ENCODE data around the gene MRPS18A.

MRPS18A gene

GRCh38 chr6:43678341-43678740, 9.2 kb downstream of the MRPS18A start:
- Histone ChIP-seq H4K8ac (ENCODE audit: low read depth, low read length) (no peak overlapping the region), H3K79me1 (ENCODE audit: low read length) (no peaks in the 10 kb centered on the region), H2BK5ac (ENCODE audit: low read depth, low read length, poor library complexity) (no peak overlapping the region), H2AK5ac (ENCODE audit: low read length) (no peak overlapping the region), H3K14ac (ENCODE audit: low read length) (no peak overlapping the region), H3K36me3 (ENCODE audit: control insufficient read depth in 1 of 2, insufficient read depth in 2 of 2, low read length in 2 of 2) (peaks cover 52 to 69% of the 10 kb centered on the region in 2 experiments), H3K4me2 (ENCODE audit: low read length) (no peak overlapping the region), H3K9ac (ENCODE audit: low read length) (no peak overlapping the region), H2BK120ac (ENCODE audit: insufficient read depth, low read length, poor library complexity) (no peak overlapping the region), H3K4me3 (ENCODE audit: low read depth, low read length) (no peak overlapping the region), H3K79me2 (ENCODE audit: control insufficient read depth, insufficient read depth, low read length, poor library complexity) (no peaks in the 10 kb centered on the region), H3K27ac (ENCODE audit: low read depth, low read length) (no peak overlapping the region), H3K4me1 (ENCODE audit: control insufficient read depth in 1 of 2, insufficient read depth in 2 of 2, low read length in 2 of 2) (peaks cover 4% of the 10 kb centered on the region in 2 experiments), H3K27me3 (ENCODE audit: insufficient read depth, low read length) (no peaks in the 10 kb centered on the region), H3K9me3 (ENCODE audit: insufficient read depth, low read depth, low read length) (no peaks in the 10 kb centered on the region), H2BK12ac (ENCODE audit: low read length) (no peak overlapping the region), H4K12ac (ENCODE audit: low read depth, low read length) (no peak overlapping the region), H4K91ac (ENCODE audit: low read depth, low read length) (no peak overlapping the region), H3K23ac (ENCODE audit: low read length) (no peak overlapping the region), H2AFZ (ENCODE audit: insufficient read depth, low read length, poor library complexity) (no peak overlapping the region), H3K18ac (ENCODE audit: low read length) (no peak overlapping the region), H3K4ac (ENCODE audit: low read depth, low read length) (no peak overlapping the region)
- DNase-seq: no peak
- WGBS (ENCODE audit: extremely low coverage, insufficient coverage, insufficient read length): no CpG with 5 or more reads among the region's 7 CpGs

GRCh38 chr6:43677759-43678158, 9.8 kb downstream of the MRPS18A start:
- Histone ChIP-seq H3K14ac (ENCODE audit: low read length) (no peak overlapping the region), H3K27me3 (ENCODE audit: insufficient read depth, low read length) (no peaks in the 10 kb centered on the region), H3K79me1 (ENCODE audit: low read length) (no peaks in the 10 kb centered on the region), H3K36me3 (ENCODE audit: control insufficient read depth in 1 of 2, insufficient read depth in 2 of 2, low read length in 2 of 2) (peaks cover 55 to 72% of the 10 kb centered on the region in 2 experiments), H4K8ac (ENCODE audit: low read depth, low read length) (no peak overlapping the region), H2AK5ac (ENCODE audit: low read length) (no peak overlapping the region), H2AFZ (ENCODE audit: insufficient read depth, low read length, poor library complexity) (no peak overlapping the region), H3K4me3 (ENCODE audit: low read depth, low read length) (no peak overlapping the region), H3K9me3 (ENCODE audit: insufficient read depth, low read depth, low read length) (no peaks in the 10 kb centered on the region), H3K9ac (ENCODE audit: low read length) (no peak overlapping the region), H3K4me1 (ENCODE audit: control insufficient read depth in 1 of 2, insufficient read depth in 2 of 2, low read length in 2 of 2) (peaks cover 0 to 3% of the 10 kb centered on the region in 2 experiments), H3K23ac (ENCODE audit: low read length) (no peak overlapping the region), H4K91ac (ENCODE audit: low read depth, low read length) (no peak overlapping the region), H2BK5ac (ENCODE audit: low read depth, low read length, poor library complexity) (no peak overlapping the region), H3K27ac (ENCODE audit: low read depth, low read length) (no peak overlapping the region), H3K79me2 (ENCODE audit: control insufficient read depth, insufficient read depth, low read length, poor library complexity) (no peaks in the 10 kb centered on the region), H2BK120ac (ENCODE audit: insufficient read depth, low read length, poor library complexity) (no peak overlapping the region), H3K18ac (ENCODE audit: low read length) (no peak overlapping the region), H3K4ac (ENCODE audit: low read depth, low read length) (no peak overlapping the region), H3K4me2 (ENCODE audit: low read length) (no peak overlapping the region), H4K12ac (ENCODE audit: low read depth, low read length) (no peak overlapping the region), H2BK12ac (ENCODE audit: low read length) (no peak overlapping the region)
- DNase-seq: no peak
- no CpG with 5 or more reads among the region's 7 CpGs for WGBS (ENCODE audit: extremely low coverage, insufficient coverage, insufficient read length)

- no peak overlapping the region for H3K4me3 ChIP-seq (ENCODE audit: low read depth, low read length)
- H3K79me1 ChIP-seq (ENCODE audit: low read length): no peaks in the 10 kb centered on the region
- no peak overlapping the region for H2AFZ ChIP-seq (ENCODE audit: insufficient read depth, low read length, poor library complexity)
- no peak for DNase-seq
- H3K4me1 ChIP-seq (ENCODE audit: control insufficient read depth in 1 of 2, insufficient read depth in 2 of 2, low read length in 2 of 2): no peaks in the 10 kb centered on the region
- H2AK5ac ChIP-seq (ENCODE audit: low read length): no peak overlapping the region
- H2BK120ac ChIP-seq (ENCODE audit: insufficient read depth, low read length, poor library complexity): no peak overlapping the region
- no peaks in the 10 kb centered on the region for H3K9me3 ChIP-seq (ENCODE audit: insufficient read depth, low read depth, low read length)
- no peak overlapping the region for H3K14ac ChIP-seq (ENCODE audit: low read length)
- H3K9ac ChIP-seq (ENCODE audit: low read length): no peak overlapping the region
- H3K4ac ChIP-seq (ENCODE audit: low read depth, low read length): no peak overlapping the region
- H3K27ac ChIP-seq (ENCODE audit: low read depth, low read length): no peak overlapping the region
- no peak overlapping the region for H3K23ac ChIP-seq (ENCODE audit: low read length)
- no peak overlapping the region for H4K8ac ChIP-seq (ENCODE audit: low read depth, low read length)
- H3K36me3 ChIP-seq (ENCODE audit: control insufficient read depth in 1 of 2, insufficient read depth in 2 of 2, low read length in 2 of 2): peaks cover 55 to 77% of the 10 kb centered on the region in 2 experiments
- no CpG with 5 or more reads among the region's 7 CpGs for WGBS (ENCODE audit: extremely low coverage, insufficient coverage, insufficient read length)
- no peaks in the 10 kb centered on the region for H3K27me3 ChIP-seq (ENCODE audit: insufficient read depth, low read length)
- H3K4me2 ChIP-seq (ENCODE audit: low read length): no peak overlapping the region
- no peak overlapping the region for H2BK5ac ChIP-seq (ENCODE audit: low read depth, low read length, poor library complexity)
- H3K79me2 ChIP-seq (ENCODE audit: control insufficient read depth, insufficient read depth, low read length, poor library complexity): no peaks in the 10 kb centered on the region
- H4K91ac ChIP-seq (ENCODE audit: low read depth, low read length): no peak overlapping the region
- no peak overlapping the region for H4K12ac ChIP-seq (ENCODE audit: low read depth, low read length)
- H3K18ac ChIP-seq (ENCODE audit: low read length): no peak overlapping the region
- H2BK12ac ChIP-seq (ENCODE audit: low read length): no peak overlapping the region
Observed at GRCh38 chr6:43676962-43677606, 10.5 kb downstream of the MRPS18A start.

GRCh38 chr6:43674921-43675320, 12.7 kb downstream of the MRPS18A start:
- WGBS (ENCODE audit: extremely low coverage, insufficient coverage, insufficient read length): no CpG with 5 or more reads among the region's 8 CpGs
- no peak for DNase-seq
- Histone ChIP-seq H3K4ac (ENCODE audit: low read depth, low read length) (no peak overlapping the region), H3K27me3 (ENCODE audit: insufficient read depth, low read length) (no peaks in the 10 kb centered on the region), H3K79me2 (ENCODE audit: control insufficient read depth, insufficient read depth, low read length, poor library complexity) (no peaks in the 10 kb centered on the region), H4K91ac (ENCODE audit: low read depth, low read length) (no peak overlapping the region), H2BK5ac (ENCODE audit: low read depth, low read length, poor library complexity) (no peak overlapping the region), H3K36me3 (ENCODE audit: control insufficient read depth in 1 of 2, insufficient read depth in 2 of 2, low read length in 2 of 2) (peaks cover 59 to 79% of the 10 kb centered on the region in 2 experiments), H3K4me2 (ENCODE audit: low read length) (no peak overlapping the region), H2BK12ac (ENCODE audit: low read length) (no peak overlapping the region), H2AFZ (ENCODE audit: insufficient read depth, low read length, poor library complexity) (no peak overlapping the region), H3K9ac (ENCODE audit: low read length) (no peak overlapping the region), H3K18ac (ENCODE audit: low read length) (no peak overlapping the region), H2AK5ac (ENCODE audit: low read length) (no peak overlapping the region), H3K14ac (ENCODE audit: low read length) (no peak overlapping the region), H3K27ac (ENCODE audit: low read depth, low read length) (no peak overlapping the region), H3K79me1 (ENCODE audit: low read length) (no peaks in the 10 kb centered on the region), H3K4me3 (ENCODE audit: low read depth, low read length) (no peak overlapping the region), H3K9me3 (ENCODE audit: insufficient read depth, low read depth, low read length) (peaks cover 5% of the 10 kb centered on the region), H3K4me1 (ENCODE audit: control insufficient read depth in 1 of 2, insufficient read depth in 2 of 2, low read length in 2 of 2) (peaks cover 5 to 7% of the 10 kb centered on the region in 2 experiments), H4K8ac (ENCODE audit: low read depth, low read length) (no peak overlapping the region), H2BK120ac (ENCODE audit: insufficient read depth, low read length, poor library complexity) (no peak overlapping the region), H3K23ac (ENCODE audit: low read length) (no peak overlapping the region), H4K12ac (ENCODE audit: low read depth, low read length) (no peak overlapping the region)

Measured in trophoblast cell (in vitro differentiated cells and primary cell).